Measurements from ENCODE around the gene C20orf204. TPM values are rescaled to one million over a fixed set of nuclear protein-coding genes. Genes with fewer than 3 reads are reported as not detected.
A peak's percentile ranks its signal among the peaks of the same experiment; 100 is the strongest.

The C20orf204 gene
- total and polyA plus RNA-seq, 2 of the 4 experiments (the other 2 are of a cell fraction) = 0.09 to 0.18 TPM

GRCh38 chr20:64080013-64080812, 44.2 kb downstream of the C20orf204 start, which contains the start of gene OPRL1:
TSS of gene OPRL1 (plus strand) at chr20:64080082. CDS start at chr20:64092721, 12,639 bp downstream.
- H2BK20ac ChIP-seq (ENCODE audit: low read depth, low read length) = no peak within 1 kb of the TSS
- in situ Hi-C loops (cut with MboI; ENCODE audit: low sequenced_read_pairs) = no loop called here
- H3K4me3 ChIP-seq (ENCODE audit: insufficient read depth, low read depth, low read length) = peak within 1 kb of the TSS; percentile 88
- CTCF ChIA-PET = interaction anchor here (0.6 kb wide), 1 partner anchor 23 kb away, joined by 3 read pairs; no protein-coding TSS in a partner anchor
- peak within 1 kb of the TSS; percentile 37; the same call in 1 of the 2 replicates for H4K91ac ChIP-seq (ENCODE audit: insufficient read depth, low read depth, low read length)
- intact Hi-C loops (cut with micrococcal nuclease) = no loop called here
- peak within 1 kb of the TSS; percentile 1; the same call in 1 of the 2 replicates for H3K23ac ChIP-seq (ENCODE audit: low read depth, low read length)
- H3K27me3 ChIP-seq (ENCODE audit: control insufficient read depth, insufficient read depth, low read length) = peaks cover 27% of the 10 kb centered on the region
- peak within 1 kb of the TSS; percentile 70 for H3K9ac ChIP-seq (ENCODE audit: low read depth, low read length)
- peak within 1 kb of the TSS; percentile 93 for H2AFZ ChIP-seq (replicated peaks; ENCODE audit: low read length, poor library complexity)
- BruUV-seq (replicated peaks) = no TSS peak
- no peaks in the 10 kb centered on the region for H3K9me1 ChIP-seq (ENCODE audit: insufficient read depth, low read length)
- WGBS, 2 experiments (ENCODE audit: extremely low coverage in 2 of 2, insufficient read length in 1 of 2) = 33% methylated on average over 9 of the region's 62 CpGs; no CpG with 5 or more reads in 1 of the 2 experiments
- peaks cover 15% of the 10 kb centered on the region for H4K20me1 ChIP-seq (ENCODE audit: insufficient read depth, low read length)
- peak within 1 kb of the TSS; percentile 91 for H2AK9ac ChIP-seq (replicated peaks; ENCODE audit: low read depth, low read length, poor library complexity)
- no peak within 1 kb of the TSS; the same call in 2 of the 3 replicates for H2BK15ac ChIP-seq (ENCODE audit: low read depth, low read length)
- H4K8ac ChIP-seq (ENCODE audit: low read depth in 2 of 2, low read length in 2 of 2) = peak within 1 kb of the TSS; percentile 74 to 95
- POLR2A ChIA-PET (ENCODE audit: unreplicated experiment) = no interaction called here
- H3K56ac ChIP-seq (ENCODE audit: extremely low read depth, insufficient read depth, low read length) = peak within 1 kb of the TSS; percentile 11; the same call in 1 of the 2 replicates
- H3K14ac ChIP-seq (replicated peaks; ENCODE audit: low read depth, low read length) = peak within 1 kb of the TSS; percentile 50
- TF ChIP-seq RFX5 (IDR thresholded peaks at IDR 0.05; ENCODE audit: low read depth, low read length) = no peak
- no peak for TF ChIP-seq CHD1 (IDR thresholded peaks at IDR 0.05; ENCODE audit: low read depth, low read length)
- TF ChIP-seq MAFK (IDR thresholded peaks at IDR 0.05; ENCODE audit: low read depth, low read length) = no peak
- TF ChIP-seq NFE2L2 (IDR thresholded peaks at IDR 0.05; ENCODE audit: low read depth, low read length) = no peak
- no peak for TF ChIP-seq CTCF (conservative IDR thresholded peaks at IDR 0.05; ENCODE audit: low read depth, low read length)
- TF ChIP-seq FOS (IDR thresholded peaks at IDR 0.05; ENCODE audit: low read depth, low read length) = no peak
- dilution Hi-C loops (cut with HindIII; ENCODE audit: low sequenced_read_pairs, unreplicated experiment) = no loop called here
- DNase-seq = no peak
- peaks cover 17% of the 10 kb centered on the region for H3K4me1 ChIP-seq (ENCODE audit: control insufficient read depth, insufficient read depth, low read length)
- peak within 1 kb of the TSS; percentile 65 for H2AK5ac ChIP-seq (ENCODE audit: low read depth, low read length)
- H4K5ac ChIP-seq (ENCODE audit: low read depth, low read length) = peak within 1 kb of the TSS; percentile 43
- H3K18ac ChIP-seq (ENCODE audit: low read depth, low read length) = no peak within 1 kb of the TSS; the same call in 1 of the 2 replicates
- no peak; the same call in 1 of the 2 replicates for ATAC-seq (ENCODE audit: low read depth)
- H2BK5ac ChIP-seq (ENCODE audit: low read depth, low read length, poor library complexity, severe bottlenecking) = no peak within 1 kb of the TSS
- peak within 1 kb of the TSS; percentile 70 for H3K4ac ChIP-seq (ENCODE audit: low read depth, low read length)
- H2BK120ac ChIP-seq (ENCODE audit: low read depth, low read length) = 0 out of 2 replicates have a peak within 1 kb of the TSS, but pooled peaks have one; percentile 23
- H3K79me1 ChIP-seq (ENCODE audit: low read depth in 1 of 2, low read length in 2 of 2) = peaks cover 6 to 8% of the 10 kb centered on the region in 2 experiments; a peak in 3 of 4 replicates
- H3K36me3 ChIP-seq (ENCODE audit: control insufficient read depth, insufficient read depth, low read length) = peaks cover 3% of the 10 kb centered on the region; the same call in 1 of the 2 replicates
- H3K9me3 ChIP-seq (ENCODE audit: control insufficient read depth, insufficient read depth, low read length) = no peaks in the 10 kb centered on the region
- peak within 1 kb of the TSS; percentile 30; the same call in 1 of the 2 replicates for H3K27ac ChIP-seq (ENCODE audit: insufficient read depth, low read length)
- H3K4me2 ChIP-seq (ENCODE audit: low read depth, low read length) = peak within 1 kb of the TSS; percentile 78

Data from IMR-90 (cell line).